Activated T-cell treated with anti-CD3 and anti-CD28 coated beads, Interleukin-2, amount 50 U/mL, for 24 hours (primary cell): Measurements from ENCODE around the gene C20orf173.

Experiments
- DNase-seq: peaks from one replicate; pipeline ENCODE4 v3.0.0-alpha.2; 2020
- H3K27ac Mint-ChIP-seq: 2 replicates; pipeline ENCODE4 v1.8.0; 2020; ENCODE audit warnings: mild to moderate bottlenecking, mixed read lengths
- H3K27me3 Mint-ChIP-seq: 2 replicates; pipeline ENCODE4 v1.8.0; 2020; ENCODE audit warnings: mixed read lengths
- H3K36me3 Mint-ChIP-seq: 2 replicates; pipeline ENCODE4 v1.8.0; 2020; ENCODE audit warnings: low read depth, mixed read lengths
- H3K4me1 Mint-ChIP-seq: 2 replicates; pipeline ENCODE4 v1.8.0; 2020; ENCODE audit warnings: low read depth, mixed read lengths
- H3K4me3 Mint-ChIP-seq: 2 replicates; pipeline ENCODE4 v1.8.0; 2020; ENCODE audit warnings: mild to moderate bottlenecking, moderate library complexity, mixed read lengths
- H3K9me3 Mint-ChIP-seq: 2 replicates; pipeline ENCODE4 v1.8.0; 2020; ENCODE audit warnings: mixed read lengths

The C20orf173 gene

DNA sequence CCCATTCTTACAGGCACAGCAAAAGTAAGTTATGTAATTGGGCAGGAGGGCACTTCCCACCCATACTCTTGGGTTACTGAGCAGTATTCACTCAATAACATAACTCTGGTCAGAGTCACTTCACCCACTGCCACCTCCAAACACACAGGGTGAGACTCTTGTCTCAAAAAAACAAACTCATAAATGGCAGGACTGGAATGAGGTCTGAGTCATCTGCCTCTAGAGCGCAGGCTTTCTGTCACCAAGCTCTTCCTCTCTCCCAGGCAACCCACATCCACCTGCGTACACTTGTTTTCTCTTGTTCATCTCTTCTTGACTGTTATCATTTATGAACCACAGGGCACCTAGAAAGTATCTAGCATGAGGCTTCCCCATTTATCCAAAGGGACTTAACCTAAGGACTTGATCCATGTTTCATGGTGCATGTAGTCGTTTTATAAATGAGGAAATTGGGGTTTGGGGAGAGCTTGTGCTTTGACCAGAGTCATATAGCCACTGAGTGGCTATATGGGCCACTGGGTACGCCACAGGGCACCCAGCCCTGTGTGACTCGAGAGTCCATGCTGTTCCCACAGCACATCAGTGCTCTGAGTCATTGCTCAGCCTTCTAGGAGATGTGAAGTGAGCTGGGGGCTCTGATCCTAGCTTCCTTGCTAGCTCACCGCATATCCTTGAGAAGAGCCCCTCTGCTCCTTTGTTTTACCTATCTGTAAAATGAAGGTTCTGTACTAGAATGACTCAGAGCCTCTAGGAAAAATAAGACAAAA is 22.4 kb downstream of the C20orf173 start:
- H3K4me3 Mint-ChIP-seq: no peak overlapping the region

GRCh38 chr20:35506179-35506578 is 23.3 kb downstream of the C20orf173 start:
- no peaks in the 10 kb centered on the region for H3K27me3 Mint-ChIP-seq
- peaks cover 30% of the 10 kb centered on the region for H3K4me1 Mint-ChIP-seq
- no peak overlapping the region for H3K4me3 Mint-ChIP-seq
- DNase-seq: no peak
- H3K9me3 Mint-ChIP-seq: no peaks in the 10 kb centered on the region
- peak overlapping the region; percentile 68 for H3K27ac Mint-ChIP-seq
- peaks cover 99% of the 10 kb centered on the region for H3K36me3 Mint-ChIP-seq

More for the DNA sequence above, 22.4 kb downstream of the C20orf173 start:
- Mint-ChIP-seq H3K9me3 (no peaks in the 10 kb centered on the region), H3K27ac (peak overlapping the region; percentile 68), H3K4me1 (peaks cover 30% of the 10 kb centered on the region), H3K27me3 (no peaks in the 10 kb centered on the region), H3K36me3 (peaks cover 99% of the 10 kb centered on the region)
- no peak for DNase-seq

DNA sequence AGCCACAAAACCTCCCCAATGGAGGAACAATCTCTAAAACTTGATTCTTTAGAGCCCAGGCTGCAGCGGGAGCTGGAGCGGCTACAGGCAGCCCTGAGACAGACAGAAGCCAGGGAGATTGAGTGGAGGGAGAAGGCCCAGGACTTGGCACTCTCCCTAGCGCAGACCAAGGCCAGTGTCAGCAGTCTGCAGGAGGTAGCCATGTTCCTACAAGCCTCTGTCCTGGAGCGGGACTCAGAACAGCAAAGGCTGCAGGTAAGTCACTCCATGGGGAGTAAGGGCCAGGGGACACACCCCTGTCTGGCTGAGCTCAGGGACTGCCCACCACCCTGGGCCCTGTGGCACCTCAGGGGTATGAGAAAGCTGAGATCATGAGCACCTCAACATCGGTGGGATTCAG is 24.7 kb downstream of the C20orf173 start:
- Mint-ChIP-seq H3K4me1 (peaks cover 30% of the 10 kb centered on the region), H3K27ac (peak overlapping the region; percentile 72), H3K27me3 (no peaks in the 10 kb centered on the region), H3K4me3 (no peak overlapping the region), H3K9me3 (no peaks in the 10 kb centered on the region), H3K36me3 (peaks cover 99% of the 10 kb centered on the region)
- DNase-seq: no peak

DNA sequence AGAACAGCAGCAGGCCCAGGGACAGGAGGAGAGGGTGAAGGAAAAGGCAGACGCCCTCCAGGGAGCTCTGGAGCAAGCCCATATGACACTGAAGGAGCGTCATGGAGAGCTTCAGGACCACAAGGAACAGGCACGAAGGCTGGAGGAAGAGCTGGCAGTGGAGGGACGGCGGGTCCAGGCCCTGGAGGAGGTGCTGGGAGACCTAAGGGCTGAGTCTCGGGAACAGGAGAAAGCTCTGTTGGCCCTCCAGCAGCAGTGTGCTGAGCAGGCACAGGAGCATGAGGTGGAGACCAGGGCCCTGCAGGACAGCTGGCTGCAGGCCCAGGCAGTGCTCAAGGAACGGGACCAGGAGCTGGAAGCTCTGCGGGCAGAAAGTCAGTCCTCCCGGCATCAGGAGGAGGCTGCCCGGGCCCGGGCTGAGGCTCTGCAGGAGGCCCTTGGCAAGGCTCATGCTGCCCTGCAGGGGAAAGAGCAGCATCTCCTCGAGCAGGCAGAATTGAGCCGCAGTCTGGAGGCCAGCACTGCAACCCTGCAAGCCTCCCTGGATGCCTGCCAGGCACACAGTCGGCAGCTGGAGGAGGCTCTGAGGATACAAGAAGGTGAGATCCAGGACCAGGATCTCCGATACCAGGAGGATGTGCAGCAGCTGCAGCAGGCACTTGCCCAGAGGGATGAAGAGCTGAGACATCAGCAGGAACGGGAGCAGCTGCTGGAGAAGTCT is 25.5 kb downstream of the C20orf173 start:
- Mint-ChIP-seq H3K9me3 (no peaks in the 10 kb centered on the region), H3K27ac (peak overlapping the region; percentile 72), H3K4me1 (peaks cover 30% of the 10 kb centered on the region), H3K36me3 (peaks cover 99% of the 10 kb centered on the region), H3K4me3 (no peak overlapping the region), H3K27me3 (no peaks in the 10 kb centered on the region)
- DNase-seq: no peak

GRCh38 chr20:35503281-35503680 is 26.2 kb downstream of the C20orf173 start:
- H3K4me1 Mint-ChIP-seq: peaks cover 30% of the 10 kb centered on the region
- H3K36me3 Mint-ChIP-seq: peaks cover 99% of the 10 kb centered on the region
- no peaks in the 10 kb centered on the region for H3K27me3 Mint-ChIP-seq
- no peak for DNase-seq
- H3K27ac Mint-ChIP-seq: no peak overlapping the region
- H3K9me3 Mint-ChIP-seq: no peaks in the 10 kb centered on the region
- H3K4me3 Mint-ChIP-seq: no peak overlapping the region

GRCh38 chr20:35502352-35502751 is 27.1 kb downstream of the C20orf173 start:
- peak overlapping the region; percentile 16 for H3K27ac Mint-ChIP-seq
- H3K4me1 Mint-ChIP-seq: peaks cover 28% of the 10 kb centered on the region
- no peaks in the 10 kb centered on the region for H3K9me3 Mint-ChIP-seq
- DNase-seq: no peak
- no peaks in the 10 kb centered on the region for H3K27me3 Mint-ChIP-seq
- peaks cover 99% of the 10 kb centered on the region for H3K36me3 Mint-ChIP-seq
- no peak overlapping the region for H3K4me3 Mint-ChIP-seq

GRCh38 chr20:35499271-35499670 is 30.2 kb downstream of the C20orf173 start:
- Mint-ChIP-seq H3K36me3 (peaks cover 99% of the 10 kb centered on the region), H3K9me3 (no peaks in the 10 kb centered on the region), H3K27ac (peak overlapping the region; percentile 52), H3K4me3 (no peak overlapping the region), H3K4me1 (peaks cover 6% of the 10 kb centered on the region), H3K27me3 (no peaks in the 10 kb centered on the region)
- no peak for DNase-seq

DNA sequence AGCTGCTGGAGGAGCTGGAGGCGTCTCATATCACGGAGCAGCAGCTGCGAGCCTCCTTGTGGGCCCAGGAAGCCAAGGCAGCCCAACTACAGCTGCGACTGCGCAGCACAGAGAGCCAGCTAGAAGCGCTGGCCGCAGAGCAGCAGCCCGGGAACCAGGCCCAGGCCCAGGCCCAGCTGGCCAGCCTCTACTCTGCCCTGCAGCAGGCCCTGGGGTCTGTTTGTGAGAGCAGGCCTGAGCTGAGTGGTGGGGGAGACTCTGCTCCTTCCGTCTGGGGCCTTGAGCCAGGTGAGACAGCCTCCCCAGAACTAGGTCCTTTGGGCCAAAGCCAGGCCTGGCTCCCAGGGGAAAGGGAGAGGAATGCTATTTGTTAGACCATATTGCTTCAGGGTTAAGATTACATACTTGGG is 31.7 kb downstream of the C20orf173 start:
- no peak overlapping the region for H3K4me3 Mint-ChIP-seq
- peak overlapping the region; percentile 51 for H3K27ac Mint-ChIP-seq
- no peaks in the 10 kb centered on the region for H3K27me3 Mint-ChIP-seq
- no peak for DNase-seq
- H3K4me1 Mint-ChIP-seq: peaks cover 10% of the 10 kb centered on the region
- H3K36me3 Mint-ChIP-seq: peaks cover 99% of the 10 kb centered on the region
- H3K9me3 Mint-ChIP-seq: no peaks in the 10 kb centered on the region

DNA sequence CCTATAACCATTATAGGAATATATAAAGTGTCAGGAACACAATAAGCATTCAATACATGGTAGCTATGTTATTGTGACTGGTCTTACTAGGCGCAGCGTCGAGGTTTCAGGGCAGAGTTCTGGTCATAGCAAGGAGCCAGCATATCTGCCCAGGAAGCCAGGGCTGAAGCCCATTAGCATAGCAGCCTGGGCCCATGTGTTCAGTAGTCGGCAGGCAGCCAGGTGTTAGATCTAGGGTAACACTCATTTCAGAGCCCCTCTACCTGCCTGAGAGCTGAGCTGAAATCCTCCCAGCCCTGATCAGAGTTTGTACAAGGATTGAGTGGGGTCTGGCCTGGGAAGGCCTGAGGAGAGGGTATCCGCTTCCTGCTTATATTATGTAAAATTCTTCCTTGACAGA is 32.1 kb downstream of the C20orf173 start:
- peak overlapping the region; percentile 51 for H3K27ac Mint-ChIP-seq
- H3K9me3 Mint-ChIP-seq: no peaks in the 10 kb centered on the region
- H3K4me3 Mint-ChIP-seq: no peak overlapping the region
- peaks cover 99% of the 10 kb centered on the region for H3K36me3 Mint-ChIP-seq
- no peak for DNase-seq
- H3K27me3 Mint-ChIP-seq: no peaks in the 10 kb centered on the region
- H3K4me1 Mint-ChIP-seq: peaks cover 15% of the 10 kb centered on the region

DNA sequence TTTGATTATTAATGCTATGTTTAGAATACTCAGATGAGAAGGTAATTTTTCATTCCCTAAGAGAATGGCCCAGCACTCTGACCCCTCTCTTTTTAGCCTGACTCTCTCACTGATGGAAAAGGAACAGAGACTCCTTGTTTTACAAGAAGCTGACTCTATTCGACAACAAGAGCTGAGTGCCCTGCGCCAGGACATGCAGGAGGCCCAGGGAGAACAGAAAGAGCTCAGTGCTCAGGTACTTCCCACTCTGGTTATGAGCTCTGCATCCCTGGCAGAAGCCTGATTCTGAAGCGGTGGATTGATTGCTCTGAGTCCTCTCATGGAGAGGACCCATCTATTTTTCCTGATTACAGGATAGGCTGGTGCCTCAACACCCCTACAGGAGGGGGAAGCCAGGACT is 33.0 kb downstream of the C20orf173 start:
- Mint-ChIP-seq H3K4me1 (peaks cover 22% of the 10 kb centered on the region), H3K9me3 (no peaks in the 10 kb centered on the region), H3K4me3 (no peak overlapping the region), H3K27me3 (no peaks in the 10 kb centered on the region), H3K36me3 (peaks cover 99% of the 10 kb centered on the region), H3K27ac (no peak overlapping the region)
- DNase-seq: no peak

GRCh38 chr20:35492352-35492751 is 37.1 kb downstream of the C20orf173 start:
- H3K4me3 Mint-ChIP-seq: peak overlapping the region; percentile 99
- no peaks in the 10 kb centered on the region for H3K9me3 Mint-ChIP-seq
- peaks cover 90% of the 10 kb centered on the region for H3K36me3 Mint-ChIP-seq
- H3K4me1 Mint-ChIP-seq: peaks cover 50% of the 10 kb centered on the region
- H3K27ac Mint-ChIP-seq: peak overlapping the region; percentile 99
- DNase-seq: peak; percentile 8
- no peaks in the 10 kb centered on the region for H3K27me3 Mint-ChIP-seq

DNA sequence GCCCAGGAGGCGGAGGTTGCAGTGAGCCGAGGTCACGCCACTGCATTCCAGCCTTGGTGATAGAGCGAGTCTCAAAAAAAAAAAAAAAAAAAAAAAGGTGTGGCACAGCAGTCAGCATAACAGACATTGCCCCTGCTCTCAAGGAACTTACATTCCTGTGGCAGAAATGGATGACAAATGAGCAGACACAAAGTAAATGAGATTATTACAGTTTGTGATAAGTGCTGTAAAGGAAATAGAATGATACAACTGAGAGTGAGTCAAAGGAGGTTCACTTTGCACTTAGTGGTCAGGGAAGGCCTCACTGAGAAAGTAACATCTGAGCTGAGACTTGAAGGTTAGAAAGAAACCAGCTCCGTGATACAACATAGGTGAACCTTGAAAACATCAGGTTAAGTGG is 37.6 kb downstream of the C20orf173 start:
- Mint-ChIP-seq H3K27me3 (no peaks in the 10 kb centered on the region), H3K9me3 (no peaks in the 10 kb centered on the region), H3K27ac (peak overlapping the region; percentile 99), H3K4me1 (peaks cover 53% of the 10 kb centered on the region), H3K4me3 (peak overlapping the region; percentile 99), H3K36me3 (peaks cover 88% of the 10 kb centered on the region)
- no peak for DNase-seq

GRCh38 chr20:35490736-35491181 is 38.7 kb downstream of the C20orf173 start:
- no peaks in the 10 kb centered on the region for H3K27me3 Mint-ChIP-seq
- H3K4me3 Mint-ChIP-seq: peak overlapping the region; percentile 99

GRCh38 chr20:35489717-35490116 is 39.7 kb downstream of the C20orf173 start:
- DNase-seq: peak; percentile 31
- H3K4me3 Mint-ChIP-seq: peak overlapping the region; percentile 99
- H3K36me3 Mint-ChIP-seq: peaks cover 82% of the 10 kb centered on the region
- no peaks in the 10 kb centered on the region for H3K9me3 Mint-ChIP-seq
- H3K4me1 Mint-ChIP-seq: peaks cover 54% of the 10 kb centered on the region
- H3K27ac Mint-ChIP-seq: peak overlapping the region; percentile 99
- H3K27me3 Mint-ChIP-seq: no peaks in the 10 kb centered on the region

More at GRCh38 chr20:35490736-35491181, 38.7 kb downstream of the C20orf173 start:
- peaks cover 57% of the 10 kb centered on the region for H3K4me1 Mint-ChIP-seq
- no peaks in the 10 kb centered on the region for H3K9me3 Mint-ChIP-seq
- peak; percentile 70 for DNase-seq
- H3K27ac Mint-ChIP-seq: peak overlapping the region; percentile 99
- H3K36me3 Mint-ChIP-seq: peaks cover 84% of the 10 kb centered on the region

- no peaks in the 10 kb centered on the region for H3K27me3 Mint-ChIP-seq
- DNase-seq: no peak
- H3K9me3 Mint-ChIP-seq: no peaks in the 10 kb centered on the region
- peaks cover 72% of the 10 kb centered on the region for H3K36me3 Mint-ChIP-seq
- H3K27ac Mint-ChIP-seq: no peak overlapping the region
- H3K4me3 Mint-ChIP-seq: no peak overlapping the region
- H3K4me1 Mint-ChIP-seq: peaks cover 47% of the 10 kb centered on the region
Observed at GRCh38 chr20:35487479-35487878, 42.0 kb downstream of the C20orf173 start.
